Measurements from ENCODE around the gene SLC6A3.

DNA sequence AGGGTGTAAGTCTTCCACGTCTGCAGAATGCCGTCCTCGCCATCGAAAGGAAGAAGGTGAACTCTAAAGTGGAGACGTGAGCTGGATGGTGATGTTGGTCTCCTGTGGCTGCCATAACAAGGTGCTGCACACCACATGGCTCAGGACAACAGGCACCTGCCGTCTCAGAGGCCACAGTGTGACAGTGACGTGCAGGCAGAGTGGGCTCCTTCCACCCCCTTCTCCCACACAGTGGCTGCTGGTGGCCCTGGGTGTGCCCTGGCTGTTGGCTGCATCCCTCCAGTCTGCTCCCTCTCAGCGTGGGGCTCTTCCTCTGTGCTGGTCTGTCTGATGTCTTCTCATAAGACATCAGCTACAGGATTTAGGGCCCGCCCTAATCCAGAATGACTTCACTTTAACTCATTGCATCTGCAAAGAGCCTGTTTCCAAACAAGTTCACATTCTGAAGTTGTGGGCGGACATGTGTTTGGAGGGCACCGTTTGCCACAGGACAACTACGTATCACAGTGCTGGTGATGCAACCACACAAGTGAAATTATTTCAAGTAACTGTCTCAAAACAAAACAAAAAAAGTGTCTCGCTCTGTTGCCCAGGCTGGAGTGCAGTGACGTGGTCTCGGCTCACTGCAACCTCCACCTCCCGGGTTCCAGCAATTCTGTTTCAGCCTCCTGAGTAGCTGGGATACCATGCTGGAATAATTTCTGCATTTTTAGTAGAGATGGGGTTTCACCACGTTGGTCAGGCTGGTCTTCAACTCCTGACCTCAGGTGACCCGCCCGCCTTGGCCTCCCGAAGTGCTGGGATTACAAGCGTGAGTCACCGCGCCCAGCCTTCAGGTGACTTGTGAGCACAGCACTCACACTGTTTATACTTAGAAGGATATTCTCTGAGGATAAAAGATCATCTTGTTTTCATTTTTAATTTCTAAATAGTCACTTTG is 69.1 kb downstream of the SLC6A3 start:
- TF ChIP-seq, protein P1, sequence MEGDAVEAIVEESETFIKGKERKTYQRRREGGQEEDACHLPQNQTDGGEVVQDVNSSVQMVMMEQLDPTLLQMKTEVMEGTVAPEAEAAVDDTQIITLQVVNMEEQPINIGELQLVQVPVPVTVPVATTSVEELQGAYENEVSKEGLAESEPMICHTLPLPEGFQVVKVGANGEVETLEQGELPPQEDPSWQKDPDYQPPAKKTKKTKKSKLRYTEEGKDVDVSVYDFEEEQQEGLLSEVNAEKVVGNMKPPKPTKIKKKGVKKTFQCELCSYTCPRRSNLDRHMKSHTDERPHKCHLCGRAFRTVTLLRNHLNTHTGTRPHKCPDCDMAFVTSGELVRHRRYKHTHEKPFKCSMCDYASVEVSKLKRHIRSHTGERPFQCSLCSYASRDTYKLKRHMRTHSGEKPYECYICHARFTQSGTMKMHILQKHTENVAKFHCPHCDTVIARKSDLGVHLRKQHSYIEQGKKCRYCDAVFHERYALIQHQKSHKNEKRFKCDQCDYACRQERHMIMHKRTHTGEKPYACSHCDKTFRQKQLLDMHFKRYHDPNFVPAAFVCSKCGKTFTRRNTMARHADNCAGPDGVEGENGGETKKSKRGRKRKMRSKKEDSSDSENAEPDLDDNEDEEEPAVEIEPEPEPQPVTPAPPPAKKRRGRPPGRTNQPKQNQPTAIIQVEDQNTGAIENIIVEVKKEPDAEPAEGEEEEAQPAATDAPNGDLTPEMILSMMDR (IDR thresholded peaks at IDR 0.05), result no peak
- TF ChIP-seq POLR2A (IDR thresholded peaks at IDR 0.05) (no peak), EP300 (IDR thresholded peaks at IDR 0.05; ENCODE audit: low read depth) (no peak), POLR2AphosphoS5 (IDR thresholded peaks at IDR 0.05) (no peak)
